GM10266 (cell line): Measurements from ENCODE around the gene LDLRAD3.

ENCODE experiments used
- DNase-seq: peaks from one replicate; pipeline ENCODE4 v3.0.0; 2012; ENCODE audit errors: extremely low spot score
- TF ChIP-seq, protein P1 (sequence below): IDR thresholded peaks from 2 replicates; pipeline ENCODE4 v1.5.1; 2012; ENCODE audit warnings: mild to moderate bottlenecking, low read depth; ENCODE audit not compliant: control insufficient read depth, insufficient read depth; ENCODE audit errors: missing control alignments

The LDLRAD3 gene

DNA sequence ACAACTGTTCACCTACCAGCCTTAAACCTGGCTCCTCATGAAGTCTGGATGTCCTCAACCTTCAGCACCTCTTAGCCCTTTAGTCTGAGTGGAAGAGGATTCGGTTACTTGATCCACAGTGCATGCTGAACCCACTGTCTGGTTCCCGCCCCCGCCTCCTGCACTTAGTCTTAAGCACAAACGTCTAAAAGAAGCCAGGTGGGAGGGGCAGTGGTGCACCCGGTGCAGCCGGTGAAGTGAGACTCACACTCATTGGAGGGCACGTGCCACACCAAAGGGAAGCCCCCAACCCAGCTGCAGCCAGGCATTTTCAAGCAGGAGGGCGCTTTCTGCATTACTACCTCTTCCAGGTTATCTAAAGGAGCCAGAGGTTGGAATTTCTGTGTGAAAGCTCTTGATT is 198.6 kb downstream of the LDLRAD3 start:
- TF ChIP-seq, protein P1, sequence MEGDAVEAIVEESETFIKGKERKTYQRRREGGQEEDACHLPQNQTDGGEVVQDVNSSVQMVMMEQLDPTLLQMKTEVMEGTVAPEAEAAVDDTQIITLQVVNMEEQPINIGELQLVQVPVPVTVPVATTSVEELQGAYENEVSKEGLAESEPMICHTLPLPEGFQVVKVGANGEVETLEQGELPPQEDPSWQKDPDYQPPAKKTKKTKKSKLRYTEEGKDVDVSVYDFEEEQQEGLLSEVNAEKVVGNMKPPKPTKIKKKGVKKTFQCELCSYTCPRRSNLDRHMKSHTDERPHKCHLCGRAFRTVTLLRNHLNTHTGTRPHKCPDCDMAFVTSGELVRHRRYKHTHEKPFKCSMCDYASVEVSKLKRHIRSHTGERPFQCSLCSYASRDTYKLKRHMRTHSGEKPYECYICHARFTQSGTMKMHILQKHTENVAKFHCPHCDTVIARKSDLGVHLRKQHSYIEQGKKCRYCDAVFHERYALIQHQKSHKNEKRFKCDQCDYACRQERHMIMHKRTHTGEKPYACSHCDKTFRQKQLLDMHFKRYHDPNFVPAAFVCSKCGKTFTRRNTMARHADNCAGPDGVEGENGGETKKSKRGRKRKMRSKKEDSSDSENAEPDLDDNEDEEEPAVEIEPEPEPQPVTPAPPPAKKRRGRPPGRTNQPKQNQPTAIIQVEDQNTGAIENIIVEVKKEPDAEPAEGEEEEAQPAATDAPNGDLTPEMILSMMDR = no peak
- DNase-seq = no peak

DNA sequence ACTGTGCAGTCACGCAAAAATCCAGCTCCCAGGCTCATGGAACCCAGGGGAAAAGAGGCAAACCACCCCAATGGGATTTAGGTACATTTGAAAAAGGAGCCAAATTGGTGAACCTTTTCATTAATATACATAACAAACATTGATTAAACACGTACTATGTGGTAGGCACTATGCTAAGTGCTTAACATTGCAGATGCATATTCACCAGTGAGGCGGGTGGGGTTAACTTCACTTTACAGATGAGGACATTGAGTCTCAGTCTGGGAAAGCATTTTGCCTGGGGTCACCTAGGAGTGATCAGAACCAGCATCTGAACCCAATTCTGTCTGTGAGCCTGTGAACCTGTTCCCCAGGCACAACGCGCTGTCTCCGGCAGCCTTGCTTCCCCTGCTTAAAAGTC is 199.0 kb downstream of the LDLRAD3 start:
- DNase-seq = no peak
- TF ChIP-seq, protein P1 = no peak

DNA sequence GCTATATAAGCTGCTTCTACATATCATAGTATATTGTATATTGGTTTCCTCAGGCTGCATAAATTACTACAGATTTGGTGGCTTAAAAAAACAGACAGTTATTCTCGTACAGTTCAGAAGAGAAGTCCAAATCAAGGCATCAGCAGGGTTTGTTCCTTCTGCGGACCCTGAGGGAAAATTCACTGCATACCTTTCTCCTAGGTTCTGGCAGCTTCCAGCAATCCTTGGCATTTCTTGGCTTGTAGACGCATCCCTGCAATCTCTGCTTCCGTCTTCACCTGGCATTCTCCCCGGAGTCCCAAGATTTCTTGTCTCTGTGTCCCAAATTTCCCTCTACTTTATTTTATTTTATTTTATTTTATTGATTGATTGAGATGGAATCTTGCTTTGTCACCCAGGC is 202.6 kb downstream of the LDLRAD3 start:
- DNase-seq = no peak
- TF ChIP-seq, protein P1 = no peak

DNA sequence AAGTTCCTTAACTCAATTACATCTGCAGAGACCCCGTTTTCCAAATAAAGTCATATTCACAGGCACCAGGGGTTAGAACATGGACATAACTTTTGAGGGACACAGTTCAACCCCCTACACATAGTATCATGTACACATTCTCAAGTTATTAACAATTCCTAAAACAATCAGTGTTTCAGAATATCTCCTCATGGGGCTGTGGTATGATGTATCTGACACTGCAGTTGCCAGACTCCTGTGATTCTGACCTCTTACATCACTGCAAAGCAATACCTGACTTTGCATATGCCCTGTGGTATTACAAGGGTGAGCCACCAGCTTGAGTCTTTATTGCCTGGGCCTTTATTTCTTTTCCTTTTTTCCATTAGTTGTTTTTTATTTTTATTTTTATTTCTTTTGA is 203.6 kb downstream of the LDLRAD3 start:
- TF ChIP-seq, protein P1 = no peak
- DNase-seq = no peak

DNA sequence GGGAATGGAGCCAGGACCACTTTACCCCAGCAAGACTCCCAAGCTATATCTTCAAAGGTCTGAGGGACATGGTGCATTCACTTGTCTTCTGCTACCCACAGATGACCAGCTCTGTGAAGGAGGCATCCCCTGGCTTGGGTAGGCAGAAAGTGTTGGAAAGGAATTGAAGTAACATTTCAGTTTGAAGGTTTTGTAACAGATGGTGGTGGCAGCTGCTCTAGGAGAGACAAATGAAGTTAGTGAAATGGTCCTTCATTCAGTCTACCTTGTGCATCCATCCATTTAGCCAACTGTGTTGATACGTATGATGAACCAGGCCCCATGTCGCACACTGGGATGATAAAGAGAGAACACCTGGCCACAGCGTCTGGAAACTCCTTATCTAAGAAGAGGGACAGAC is 204.8 kb downstream of the LDLRAD3 start:
- no peak for DNase-seq
- TF ChIP-seq, protein P1 = no peak

DNA sequence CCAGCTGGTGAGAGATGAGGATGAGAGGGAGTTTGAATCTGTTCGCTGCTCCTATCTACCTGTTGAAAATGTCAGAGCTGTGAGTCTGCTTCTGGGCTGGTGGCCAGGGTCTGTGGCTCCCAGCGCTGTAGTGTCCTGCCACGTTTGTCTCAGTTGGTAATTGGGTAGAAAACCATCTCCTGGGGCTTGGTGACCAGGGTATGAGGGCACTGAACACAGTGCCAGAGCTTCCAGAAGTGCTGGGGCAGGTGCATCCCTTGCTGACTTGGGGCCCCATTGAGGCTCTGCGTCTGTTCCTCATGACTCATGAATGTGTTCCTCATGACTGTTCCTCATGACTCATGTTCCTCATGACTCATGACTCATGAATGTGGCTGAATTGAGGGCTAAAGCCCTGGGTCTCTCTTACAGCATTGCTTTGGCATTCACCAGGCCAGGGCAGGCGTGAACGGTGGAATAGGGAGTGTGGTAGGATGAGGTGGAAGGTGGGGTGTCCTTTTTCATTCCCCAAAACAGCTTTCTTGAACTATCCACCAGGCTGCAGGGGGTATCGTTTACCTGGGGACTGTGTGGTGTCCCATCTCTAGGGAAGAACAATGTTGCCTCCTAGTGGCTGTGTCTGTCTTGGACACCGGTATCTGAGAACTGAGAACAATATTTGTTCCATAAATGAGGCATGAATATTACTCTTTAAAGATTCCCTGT is 205.8 kb downstream of the LDLRAD3 start:
- TF ChIP-seq, protein P1 = peak; percentile 44
- peak; percentile 75 for DNase-seq

DNA sequence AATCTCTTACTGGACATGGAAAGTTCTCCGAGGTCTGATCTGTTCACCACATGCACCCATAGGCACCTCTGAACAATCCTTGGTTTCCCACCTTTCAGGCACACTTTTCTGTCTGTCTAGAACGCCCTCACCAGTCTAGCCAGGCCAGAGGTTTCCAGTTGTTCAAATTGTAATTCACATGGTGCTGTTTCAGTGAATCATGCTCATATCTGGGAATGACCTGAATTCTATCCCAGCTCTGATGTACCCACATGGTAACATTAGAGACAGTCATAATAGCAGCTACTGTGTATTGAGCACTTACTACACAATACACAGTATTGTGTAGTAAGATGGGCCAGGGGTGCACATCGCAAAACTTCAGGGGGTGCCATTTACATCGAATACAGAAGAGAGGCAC is 207.1 kb downstream of the LDLRAD3 start:
- no peak for DNase-seq
- TF ChIP-seq, protein P1 = no peak
